HepG2 (cell line): ENCODE results near the gene NRSN2. TPM values are rescaled to one million over a fixed set of nuclear protein-coding genes. Genes with fewer than 3 reads are reported as not detected.

Experiments
- ATAC-seq: fragments of 200-7000 bp; cut with Tn5 transposase; 3 replicates; pipeline ENCODE4 v1.9.1; 2020; ENCODE audit warnings: mild to moderate bottlenecking, moderate library complexity
- BruUV-seq: library from RNA; stranded (reverse); fragments of 400-500 nt; replicated peaks from 2 replicates; lab custom pipeline; 2021; lab: Mats Ljungman, UMichigan
- CTCF ChIA-PET: fragments of 300-600 bp; formaldehyde crosslinking; extraction: SDS; loops from one replicate; lab custom pipeline; 2021; ENCODE audit warnings: low total read pairs, inconsistent platforms, low intra/inter-chr PET ratio; lab: Yijun Ruan, JAX
- POLR2A ChIA-PET: fragments of 350-600 bp; sonication (Branson Sonifier 250); formaldehyde crosslinking; loops from one replicate; lab custom pipeline; 2020; ENCODE audit warnings: antibody characterized with exemption, inconsistent platforms; lab: Yijun Ruan, JAX
- DNase-seq: peaks from one replicate; pipeline ENCODE4 v3.0.0-alpha.2; 2015; ENCODE audit warnings: low spot score
- FAIRE-seq: peaks from 3 replicates; lab custom pipeline; 2011; peaks lifted over from hg19 to GRCh38; lab: Jason Lieb, UNC
- H2AFZ ChIP-seq: one replicate; pipeline ENCODE4 v1.6.1; 2011; ENCODE audit warnings: low read length, inconsistent platforms
- H3K27ac ChIP-seq: fragments of 300-600 bp; 3 replicates; pipeline ENCODE4 v1.8.0; 2011; ENCODE audit warnings: mixed run types, mild to moderate bottlenecking, mixed read lengths, low read length, inconsistent platforms; ENCODE audit not compliant: insufficient read depth; ENCODE audit errors: extremely low read length
- H3K27me3 ChIP-seq, 2 experiments: fragments of 200-600 bp in 1 of 2; 2 replicates in 1 of 2; 3 replicates in 1 of 2; pipeline versions ENCODE4 v1.6.0 to v1.8.0; 2011; ENCODE audit warnings: low read length in 2 of 2, mild to moderate bottlenecking in 2 of 2, moderate library complexity in 2 of 2, inconsistent platforms in 1 of 2; ENCODE audit not compliant: insufficient read depth in 2 of 2, control insufficient read depth in 1 of 2
- H3K36me3 ChIP-seq, 2 experiments: fragments of 200-600 bp in 1 of 2; replicated peaks in 1 of 2; 2 replicates in 1 of 2; 3 replicates in 1 of 2; pipeline versions ENCODE4 v1.5.1 to v1.8.0; 2011; ENCODE audit warnings: low read length in 2 of 2, inconsistent platforms in 1 of 2; ENCODE audit not compliant: insufficient read depth in 2 of 2, control insufficient read depth in 1 of 2
- H3K4me1 ChIP-seq: 2 replicates; pipeline ENCODE4 v1.5.1; 2012; ENCODE audit warnings: low read length, inconsistent platforms; ENCODE audit not compliant: insufficient read depth
- H3K4me2 ChIP-seq: 2 replicates; pipeline ENCODE4 v1.6.0; 2011; ENCODE audit warnings: low read depth, low read length, inconsistent platforms
- H3K4me3 ChIP-seq, 3 experiments: fragments of 200-600 bp in 1 of 3; sonication (generic), shearing (Covaris generic) in 1 of 3; replicated peaks in 1 of 3; 2 replicates each; pipeline ENCODE4 v1.5.1; 2011 to 2016; ENCODE audit warnings: low read length in 3 of 3, inconsistent platforms in 2 of 3, low read depth in 2 of 3, mild to moderate bottlenecking in 2 of 3, control low read depth in 1 of 3, mixed read lengths in 1 of 3; ENCODE audit not compliant: insufficient read depth in 1 of 3
- H3K79me2 ChIP-seq: one replicate; pipeline ENCODE4 v1.6.1; 2011; ENCODE audit warnings: low read length, inconsistent platforms; ENCODE audit not compliant: insufficient read depth
- H3K9ac ChIP-seq: 2 replicates; pipeline ENCODE4 v1.6.0; 2011; ENCODE audit warnings: mild to moderate bottlenecking, low read depth, low read length, inconsistent platforms; ENCODE audit not compliant: insufficient read depth
- H3K9me3 ChIP-seq: 2 replicates; pipeline ENCODE4 v1.5.1; 2012; ENCODE audit warnings: mild to moderate bottlenecking, low read length
- H4K20me1 ChIP-seq: 2 replicates; pipeline ENCODE4 v1.6.0; 2011; ENCODE audit warnings: inconsistent platforms, mild to moderate bottlenecking, low read length, moderate library complexity; ENCODE audit not compliant: insufficient read depth
- ARNT ChIP-seq: fragments of 450-650 bp; IDR thresholded peaks from 2 replicates; pipeline ENCODE4 v1.6.1; 2017
- BCL6 ChIP-seq: IDR thresholded peaks from 2 replicates; pipeline ENCODE4 v1.6.1; 2016; ENCODE audit warnings: missing genetic modification reagents, missing compliant biosample characterization
- BRD4 ChIP-seq: sonication (generic); formaldehyde crosslinking; IDR thresholded peaks from 2 replicates; pipeline ENCODE4 v1.4.0; 2020; ENCODE audit warnings: missing genetic modification reagents
- GTF2F1 ChIP-seq: fragments of 150-350 bp; IDR thresholded peaks from 2 replicates; pipeline ENCODE4 v1.6.1; 2014; ENCODE audit warnings: low read length
- HNRNPUL1 ChIP-seq: fragments of 200-400 bp; formaldehyde crosslinking; IDR thresholded peaks from 2 replicates; pipeline ENCODE4 v1.6.1; 2017; ENCODE audit warnings: low read depth, mild to moderate bottlenecking, low read length, moderate library complexity
- IRX3 ChIP-seq: sonication (generic); formaldehyde crosslinking; IDR thresholded peaks from 2 replicates; pipeline ENCODE4 v1.8.1; 2023; ENCODE audit warnings: mild to moderate bottlenecking, low read depth, missing genetic modification reagents, borderline replicate concordance
- MLLT10 ChIP-seq: sonication (generic); formaldehyde crosslinking; IDR thresholded peaks from 2 replicates; pipeline ENCODE4 v1.4.0; 2020; ENCODE audit warnings: missing genetic modification reagents
- MYNN ChIP-seq: sonication (generic); formaldehyde crosslinking; IDR thresholded peaks from 2 replicates; pipeline ENCODE4 v1.4.0; 2020; ENCODE audit warnings: mild to moderate bottlenecking, low read depth, missing genetic modification reagents
- NR2C2 ChIP-seq: sonication (generic); formaldehyde crosslinking; IDR thresholded peaks from 2 replicates; pipeline ENCODE4 v1.4.0; 2020; ENCODE audit warnings: missing genetic modification reagents, mild to moderate bottlenecking, moderate library complexity, borderline replicate concordance
- RNF219 ChIP-seq: sonication (generic); formaldehyde crosslinking; IDR thresholded peaks from 2 replicates; pipeline ENCODE4 v1.5.0; 2020; ENCODE audit warnings: mild to moderate bottlenecking, missing genetic modification reagents
- SIN3B ChIP-seq: fragments of 150-350 bp; IDR thresholded peaks from 2 replicates; pipeline ENCODE4 v1.6.1; 2014; ENCODE audit warnings: low read length
- SMAD1 ChIP-seq: sonication (generic); formaldehyde crosslinking; IDR thresholded peaks from 2 replicates; pipeline ENCODE4 v1.4.0; 2020; ENCODE audit warnings: missing genetic modification reagents, low read depth, mild to moderate bottlenecking, borderline replicate concordance
- SPEN ChIP-seq: sonication (generic); formaldehyde crosslinking; IDR thresholded peaks from 2 replicates; pipeline ENCODE4 v1.5.1; 2020; ENCODE audit warnings: low read depth, mild to moderate bottlenecking, missing genetic modification reagents
- SRSF4 ChIP-seq: fragments of 200-400 bp; formaldehyde crosslinking; IDR thresholded peaks from one replicate; pipeline ENCODE4 v1.6.1; 2018; ENCODE audit warnings: mild to moderate bottlenecking, low read depth, low read length, moderate library complexity; ENCODE audit not compliant: poor library complexity, severe bottlenecking
- TBL1XR1 ChIP-seq: fragments of 150-350 bp; IDR thresholded peaks from 2 replicates; pipeline ENCODE4 v1.6.1; 2014; ENCODE audit warnings: borderline replicate concordance, low read length; ENCODE audit not compliant: partially characterized antibody
- TBX2 ChIP-seq: sonication (generic); formaldehyde crosslinking; IDR thresholded peaks from 2 replicates; pipeline ENCODE4 v1.5.0; 2020; ENCODE audit warnings: missing genetic modification reagents, mild to moderate bottlenecking, borderline replicate concordance
- ZNF317 ChIP-seq: sonication (generic); formaldehyde crosslinking; IDR thresholded peaks from 2 replicates; pipeline ENCODE4 v1.5.0; 2020; ENCODE audit warnings: mild to moderate bottlenecking, missing genetic modification reagents
- ZNF766 ChIP-seq: sonication (generic); formaldehyde crosslinking; IDR thresholded peaks from 2 replicates; pipeline ENCODE4 v1.5.0; 2020; ENCODE audit warnings: missing genetic modification reagents, borderline replicate concordance
- ZSCAN30 ChIP-seq: sonication (generic); formaldehyde crosslinking; IDR thresholded peaks from 2 replicates; pipeline ENCODE4 v1.5.0; 2020; ENCODE audit warnings: mild to moderate bottlenecking, missing genetic modification reagents
- WGBS: methylation state at CpG from one replicate; pipeline ENCODE4 v1.1.6; 2017; ENCODE audit warnings: low lambda C conversion rate; 5-methylcytosine and 5-hydroxymethylcytosine counted together
- in situ Hi-C: cut with HindIII; loops from 2 replicates; pipeline ENCODE4 v1.10.0; 2017; ENCODE audit warnings: low pct_unique_long_range_greater_than_20kb; ENCODE audit not compliant: extremely low pct_ligation_motif_present
- intact Hi-C: fragments of 100-400 bp; cut with micrococcal nuclease; formaldehyde crosslinking; loops from one replicate; pipeline ENCODE4 v1.10.0; 2022; ENCODE audit not compliant: unreplicated experiment
- polyA plus RNA-seq, 8 experiments: library from polyadenylated mRNA; depleted of rRNA in 3 of 8; stranded (reverse) in 7 of 8; unstranded in 1 of 8; fragments of >200 nt; fragmentation: Illumina TruSeq in 4 of 8; extraction: Trizol in 4 of 8; gene quantifications; 2 replicates each; pipeline versions ENCODE4 v1.2.1 to v1.2.3, GENCODE V29; 2011 to 2016; ENCODE audit warnings: low read depth in 4 of 8, missing spikeins in 1 of 8, mixed read lengths in 1 of 8; ENCODE audit not compliant: insufficient read depth in 1 of 8
- total RNA-seq, 5 experiments: library from RNA; depleted of rRNA; stranded (reverse); fragments of >200 nt; fragmentation: Illumina TruSeq; extraction: Trizol; gene quantifications; 2 replicates each; pipeline ENCODE4 v1.2.3, GENCODE V29; 2016; ENCODE audit warnings: low read depth in 1 of 5
- TF ChIP-seq, protein P1 (sequence below): sonication (generic); formaldehyde crosslinking; IDR thresholded peaks from 2 replicates; pipeline ENCODE4 v1.8.0; 2022; ENCODE audit warnings: missing genetic modification reagents, mild to moderate bottlenecking, moderate library complexity, borderline replicate concordance

Gene NRSN2
- total and polyA plus RNA-seq, 2 of the 13 experiments (the other 11 are each of a cell fraction or from before 2014, with no cell fraction given), result 32.3 to 49.4 TPM

GRCh38 chr20:327186-328026 lies 19.5 kb upstream of the NRSN2 start:
- H4K20me1 ChIP-seq, result peaks cover 37% of the 10 kb centered on the region
- peak overlapping the region; percentile 94 for H3K27ac ChIP-seq
- peaks cover 29% of the 10 kb centered on the region for H3K79me2 ChIP-seq
- peak overlapping the region; percentile 62 to 96 (median 93) for H3K4me3 ChIP-seq
- peak overlapping the region; percentile 77 for H3K9ac ChIP-seq
- no peak overlapping the region for H2AFZ ChIP-seq
- WGBS, result 13% methylated on average over 37 of the region's 47 CpGs
- no peak for FAIRE-seq
- peak; percentile 43 for ATAC-seq
- H3K36me3 ChIP-seq, result peaks cover 4 to 9% of the 10 kb centered on the region in 2 experiments; a peak in 2 of 5 replicates
- H3K4me1 ChIP-seq, result peaks cover 46% of the 10 kb centered on the region
- TSS peak; percentile 45 for BruUV-seq
- DNase-seq, result peak; percentile 95
- peak overlapping the region; percentile 92 for H3K4me2 ChIP-seq
- in situ Hi-C loops, result no loop called here
- H3K27me3 ChIP-seq, result no peaks in the 10 kb centered on the region; a peak in 1 of 5 replicates
- H3K9me3 ChIP-seq, result no peaks in the 10 kb centered on the region
- ChIA-PET POLR2A (interaction anchor here (4.7 to 8.3 kb wide), 3 partner anchors 19 to 27 kb away, joined by 90 to 107 read pairs (median 106); partner anchors contain the start of genes NRSN2 and ZCCHC3), CTCF (interaction anchor here (0.8 kb wide), 1 partner anchor 60 kb away, joined by 3 read pairs; no protein-coding TSS in a partner anchor)
- intact Hi-C loops, result no loop called here
- TF ChIP-seq BRD4 (CRISPR knock-in tag) (no peak), BCL6 (CRISPR knock-in tag) (peak; percentile 65), SMAD1 (CRISPR knock-in tag) (no peak), IRX3 (CRISPR knock-in tag) (no peak; the same call in 1 of the 2 replicates), TBL1XR1 (peak; percentile 54), HNRNPUL1 (0 out of 2 replicates have a peak, but pooled peaks have one; percentile 77), ZNF317 (CRISPR knock-in tag) (peak; percentile 48; the same call in 1 of the 2 replicates), ARNT (no peak), NR2C2 (CRISPR knock-in tag) (peak; percentile 62; the same call in 1 of the 2 replicates), MYNN (CRISPR knock-in tag) (no peak), MLLT10 (CRISPR knock-in tag) (no peak), SIN3B (no peak), RNF219 (CRISPR knock-in tag) (no peak), ZSCAN30 (no peak), GTF2F1 (no peak), SRSF4 (no peak), ZNF766 (no peak), TBX2 (peak; percentile 92), SPEN (CRISPR knock-in tag) (peak; percentile 79)
- TF ChIP-seq, protein P1, sequence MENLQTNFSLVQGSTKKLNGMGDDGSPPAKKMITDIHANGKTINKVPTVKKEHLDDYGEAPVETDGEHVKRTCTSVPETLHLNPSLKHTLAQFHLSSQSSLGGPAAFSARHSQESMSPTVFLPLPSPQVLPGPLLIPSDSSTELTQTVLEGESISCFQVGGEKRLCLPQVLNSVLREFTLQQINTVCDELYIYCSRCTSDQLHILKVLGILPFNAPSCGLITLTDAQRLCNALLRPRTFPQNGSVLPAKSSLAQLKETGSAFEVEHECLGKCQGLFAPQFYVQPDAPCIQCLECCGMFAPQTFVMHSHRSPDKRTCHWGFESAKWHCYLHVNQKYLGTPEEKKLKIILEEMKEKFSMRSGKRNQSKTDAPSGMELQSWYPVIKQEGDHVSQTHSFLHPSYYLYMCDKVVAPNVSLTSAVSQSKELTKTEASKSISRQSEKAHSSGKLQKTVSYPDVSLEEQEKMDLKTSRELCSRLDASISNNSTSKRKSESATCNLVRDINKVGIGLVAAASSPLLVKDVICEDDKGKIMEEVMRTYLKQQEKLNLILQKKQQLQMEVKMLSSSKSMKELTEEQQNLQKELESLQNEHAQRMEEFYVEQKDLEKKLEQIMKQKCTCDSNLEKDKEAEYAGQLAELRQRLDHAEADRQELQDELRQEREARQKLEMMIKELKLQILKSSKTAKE (CRISPR knock-in tag), result no peak; the same call in 1 of the 2 replicates
